ENCODE results near the gene HGF. TPM values are rescaled to one million over a fixed set of nuclear protein-coding genes. Genes with fewer than 3 reads are reported as not detected.

Gene HGF
- total RNA-seq, 1 experiment from 2014 or later: not detected

DNA sequence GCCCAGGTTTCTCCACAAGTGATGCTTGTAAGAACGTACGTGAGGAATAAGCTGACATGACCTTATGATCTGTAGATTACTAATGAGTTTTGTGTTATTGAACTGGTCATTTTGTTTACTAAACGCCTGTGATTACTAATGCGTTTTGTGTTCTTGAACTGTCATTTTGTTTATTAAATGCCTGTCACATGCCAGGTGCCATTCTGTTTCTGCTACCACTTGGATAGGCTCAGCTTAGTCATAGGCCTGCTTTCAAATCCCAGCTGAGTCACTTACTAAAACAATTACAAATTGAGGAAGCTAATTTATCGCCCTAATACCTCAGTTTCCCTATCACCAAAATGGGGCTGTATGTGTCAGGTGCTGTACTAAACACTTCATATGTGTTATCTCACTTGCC, 4.7 kb upstream of the HGF start:
- TF ChIP-seq, protein P1, sequence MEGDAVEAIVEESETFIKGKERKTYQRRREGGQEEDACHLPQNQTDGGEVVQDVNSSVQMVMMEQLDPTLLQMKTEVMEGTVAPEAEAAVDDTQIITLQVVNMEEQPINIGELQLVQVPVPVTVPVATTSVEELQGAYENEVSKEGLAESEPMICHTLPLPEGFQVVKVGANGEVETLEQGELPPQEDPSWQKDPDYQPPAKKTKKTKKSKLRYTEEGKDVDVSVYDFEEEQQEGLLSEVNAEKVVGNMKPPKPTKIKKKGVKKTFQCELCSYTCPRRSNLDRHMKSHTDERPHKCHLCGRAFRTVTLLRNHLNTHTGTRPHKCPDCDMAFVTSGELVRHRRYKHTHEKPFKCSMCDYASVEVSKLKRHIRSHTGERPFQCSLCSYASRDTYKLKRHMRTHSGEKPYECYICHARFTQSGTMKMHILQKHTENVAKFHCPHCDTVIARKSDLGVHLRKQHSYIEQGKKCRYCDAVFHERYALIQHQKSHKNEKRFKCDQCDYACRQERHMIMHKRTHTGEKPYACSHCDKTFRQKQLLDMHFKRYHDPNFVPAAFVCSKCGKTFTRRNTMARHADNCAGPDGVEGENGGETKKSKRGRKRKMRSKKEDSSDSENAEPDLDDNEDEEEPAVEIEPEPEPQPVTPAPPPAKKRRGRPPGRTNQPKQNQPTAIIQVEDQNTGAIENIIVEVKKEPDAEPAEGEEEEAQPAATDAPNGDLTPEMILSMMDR (IDR thresholded peaks at IDR 0.05; ENCODE audit: insufficient read depth in 1 of 2, low read depth in 1 of 2, low read length in 1 of 2, severe bottlenecking in 1 of 2, unreplicated experiment in 1 of 2): no peak
- H3K27me3 ChIP-seq (replicated peaks; ENCODE audit: control insufficient read depth, insufficient read depth, low read length): no peaks in the 10 kb centered on the region
- intact Hi-C loops (cut with micrococcal nuclease; ENCODE audit: unreplicated experiment): no loop called here
- peaks cover 17% of the 10 kb centered on the region for H3K27me3 Mint-ChIP-seq (ENCODE audit: insufficient read depth, unreplicated experiment)
- no peaks in the 10 kb centered on the region for H3K4me1 Mint-ChIP-seq (ENCODE audit: low read depth, unreplicated experiment)
- BruUV-seq (replicated peaks): no TSS peak
- no peak overlapping the region for H3K4me3 ChIP-seq (ENCODE audit: low read depth, low read length)
- H3K36me3 ChIP-seq (ENCODE audit: control insufficient read depth, insufficient read depth, low read length): no peaks in the 10 kb centered on the region
- H3K4me1 ChIP-seq: no peaks in the 10 kb centered on the region
- ChIA-PET CTCF (no interaction called here), POLR2A (no interaction called here)
- H3K9me3 Mint-ChIP-seq (ENCODE audit: unreplicated experiment): no peaks in the 10 kb centered on the region
- DNase-seq: no peak
- H3K4me3 Mint-ChIP-seq (ENCODE audit: unreplicated experiment): no peak overlapping the region
- no peaks in the 10 kb centered on the region for H3K9me3 ChIP-seq
- H3K27ac Mint-ChIP-seq (ENCODE audit: unreplicated experiment): no peak overlapping the region
- H3K36me3 Mint-ChIP-seq (ENCODE audit: insufficient read depth, unreplicated experiment): no peaks in the 10 kb centered on the region

DNA sequence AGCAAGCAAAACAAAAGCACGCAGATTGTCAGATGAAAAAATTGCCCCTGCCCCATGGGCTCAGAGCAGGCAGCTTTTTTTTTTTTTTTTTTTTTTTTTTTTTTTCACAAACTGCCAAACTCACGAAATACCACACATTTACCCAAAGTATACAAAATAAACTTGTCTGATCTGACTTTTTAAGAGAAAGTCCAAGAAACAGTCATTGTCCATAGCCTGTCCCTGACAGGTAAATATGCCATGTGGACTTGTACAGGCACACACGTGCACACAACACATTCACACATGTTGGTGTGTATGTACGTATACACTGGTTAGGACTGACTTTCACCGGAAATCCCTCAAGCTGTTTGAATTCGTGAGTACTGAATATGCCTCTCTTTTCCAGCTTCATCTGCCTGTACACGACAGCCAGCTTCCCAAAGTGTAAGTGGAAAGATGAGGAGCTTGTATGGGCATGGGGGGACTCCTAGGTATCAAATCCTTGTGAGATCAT, 929 bp upstream of the HGF start:
- Histone ChIP-seq H3K9me3 (no peaks in the 10 kb centered on the region), H3K36me3 (ENCODE audit: control insufficient read depth, insufficient read depth, low read length) (no peaks in the 10 kb centered on the region), H3K4me3 (ENCODE audit: low read depth, low read length) (no peak overlapping the region), H3K27me3 (replicated peaks; ENCODE audit: control insufficient read depth, insufficient read depth, low read length) (no peaks in the 10 kb centered on the region), H3K4me1 (no peaks in the 10 kb centered on the region)
- BruUV-seq (replicated peaks): no TSS peak
- Mint-ChIP-seq H3K27me3 (ENCODE audit: insufficient read depth, unreplicated experiment) (peaks cover 28% of the 10 kb centered on the region), H3K27ac (ENCODE audit: unreplicated experiment) (no peak overlapping the region), H3K36me3 (ENCODE audit: insufficient read depth, unreplicated experiment) (peaks cover 5% of the 10 kb centered on the region), H3K9me3 (ENCODE audit: unreplicated experiment) (no peaks in the 10 kb centered on the region), H3K4me3 (ENCODE audit: unreplicated experiment) (no peak overlapping the region), H3K4me1 (ENCODE audit: low read depth, unreplicated experiment) (no peaks in the 10 kb centered on the region)
- intact Hi-C loops (cut with micrococcal nuclease; ENCODE audit: unreplicated experiment): no loop called here
- CTCF ChIA-PET: interaction anchor here (0.6 kb wide), 1 partner anchor 52 kb away, joined by 3 read pairs; no protein-coding TSS in a partner anchor
- no peak for DNase-seq
- TF ChIP-seq, protein P1 (IDR thresholded peaks at IDR 0.05; ENCODE audit: insufficient read depth in 1 of 2, low read depth in 1 of 2, low read length in 1 of 2, severe bottlenecking in 1 of 2, unreplicated experiment in 1 of 2): no peak
- POLR2A ChIA-PET: no interaction called here

DNA sequence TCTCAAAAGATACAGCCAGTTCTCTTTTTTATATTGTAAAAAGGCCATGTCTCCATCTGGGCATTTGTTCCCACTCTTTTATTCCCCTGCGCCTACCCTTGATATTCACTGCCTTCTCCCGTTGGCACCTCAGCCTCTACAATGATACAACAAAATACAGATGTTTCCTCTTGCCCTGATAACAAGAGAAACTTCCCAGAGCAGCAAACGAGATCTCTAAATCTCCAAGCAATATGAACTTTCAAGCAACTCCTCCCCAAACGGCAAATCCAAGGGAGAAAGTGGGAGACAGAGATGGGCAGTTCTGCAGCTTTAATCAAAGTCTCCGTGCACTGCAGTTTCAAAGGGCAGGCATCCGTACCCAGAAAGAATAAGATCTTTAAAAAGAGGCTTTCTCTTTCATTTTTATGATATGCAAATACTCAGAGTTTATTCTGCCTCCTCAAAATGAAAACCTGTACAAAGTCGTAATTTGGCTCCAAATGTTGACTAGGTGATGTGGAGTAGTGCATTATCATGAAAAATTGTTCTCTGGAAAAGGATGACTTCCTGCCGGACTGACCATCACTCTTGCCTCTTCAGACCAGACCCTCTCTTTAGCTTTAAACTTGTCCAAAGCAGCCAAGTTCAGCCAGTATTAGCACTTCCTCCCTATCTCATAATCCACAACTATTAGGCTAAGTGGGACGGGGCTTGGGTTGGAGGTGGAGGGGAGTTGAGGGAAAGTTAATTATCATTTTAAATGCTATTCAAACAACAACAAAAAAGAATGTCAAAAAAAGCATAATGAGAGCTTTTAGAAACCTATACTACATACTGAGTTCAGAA, 682 bp downstream of the HGF start:
- H3K27me3 Mint-ChIP-seq (ENCODE audit: insufficient read depth, unreplicated experiment): peaks cover 24% of the 10 kb centered on the region
- H3K36me3 ChIP-seq (ENCODE audit: control insufficient read depth, insufficient read depth, low read length): no peaks in the 10 kb centered on the region
- no peaks in the 10 kb centered on the region for H3K9me3 ChIP-seq
- H3K4me3 Mint-ChIP-seq (ENCODE audit: unreplicated experiment): no peak overlapping the region
- H3K36me3 Mint-ChIP-seq (ENCODE audit: insufficient read depth, unreplicated experiment): peaks cover 5% of the 10 kb centered on the region
- TF ChIP-seq, protein P1 (IDR thresholded peaks at IDR 0.05; ENCODE audit: insufficient read depth in 1 of 2, low read depth in 1 of 2, low read length in 1 of 2, severe bottlenecking in 1 of 2, unreplicated experiment in 1 of 2): no peak
- CTCF ChIA-PET: no interaction called here
- intact Hi-C loops (cut with micrococcal nuclease; ENCODE audit: unreplicated experiment): no loop called here
- H3K4me1 ChIP-seq: no peaks in the 10 kb centered on the region
- no peak overlapping the region for H3K27ac Mint-ChIP-seq (ENCODE audit: unreplicated experiment)
- no peak for DNase-seq
- POLR2A ChIA-PET: no interaction called here
- no TSS peak for BruUV-seq (replicated peaks)
- no peaks in the 10 kb centered on the region for H3K27me3 ChIP-seq (replicated peaks; ENCODE audit: control insufficient read depth, insufficient read depth, low read length)
- no peak overlapping the region for H3K4me3 ChIP-seq (ENCODE audit: low read depth, low read length)
- no peaks in the 10 kb centered on the region for H3K9me3 Mint-ChIP-seq (ENCODE audit: unreplicated experiment)
- no peaks in the 10 kb centered on the region for H3K4me1 Mint-ChIP-seq (ENCODE audit: low read depth, unreplicated experiment)

Data from Caco-2 (cell line).